ENCODE data around the gene TP73. TPM values are rescaled to one million over a fixed set of nuclear protein-coding genes. Genes with fewer than 3 reads are reported as not detected.

The TP73 gene
- total RNA-seq, 6 experiments from 2014 or later = 0.05 to 2.3 (median 0.32) TPM

- Histone ChIP-seq H3K27me3 (no peaks in the 10 kb centered on the region), H3K36me3 (no peaks in the 10 kb centered on the region), H3K4me3 (no peak overlapping the region), H3K4me1 (no peaks in the 10 kb centered on the region), H3K27ac (no peak overlapping the region), H3K9me3 (no peaks in the 10 kb centered on the region)
- TF ChIP-seq CTCF (IDR thresholded peaks at IDR 0.05) = no peak
- TF ChIP-seq POLR2A (IDR thresholded peaks at IDR 0.05) = no peak
- intact Hi-C loops (cut with DNase I) = no loop called here
- WGBS (ENCODE audit: insufficient coverage, low coverage, low lambda C conversion rate, missing lambda C conversion rate) = no CpG with 5 or more reads among the region's 19 CpGs
- no peak for DNase-seq
- ATAC-seq = no peak
These were observed 56.5 kb downstream of the TP73 start for GRCh38 chr1:3708791-3709190.

GRCh38 chr1:3710251-3710650 is 57.9 kb downstream of the TP73 start:
- ATAC-seq = no peak
- no peaks in the 10 kb centered on the region for H3K9me3 ChIP-seq
- H3K27ac ChIP-seq = no peak overlapping the region
- no peak for DNase-seq
- H3K4me3 ChIP-seq = no peak overlapping the region
- H3K4me1 ChIP-seq = no peaks in the 10 kb centered on the region
- no CpG with 5 or more reads among the region's 15 CpGs for WGBS (ENCODE audit: insufficient coverage, low coverage, low lambda C conversion rate, missing lambda C conversion rate)
- no peaks in the 10 kb centered on the region for H3K36me3 ChIP-seq
- no peaks in the 10 kb centered on the region for H3K27me3 ChIP-seq
- TF ChIP-seq POLR2A (IDR thresholded peaks at IDR 0.05) = no peak
- no peak for TF ChIP-seq CTCF (IDR thresholded peaks at IDR 0.05)
- intact Hi-C loops (cut with DNase I) = no loop called here

- ATAC-seq = no peak
- DNase-seq = no peak
- no peak for TF ChIP-seq POLR2A (IDR thresholded peaks at IDR 0.05)
- TF ChIP-seq CTCF (IDR thresholded peaks at IDR 0.05) = no peak
- Histone ChIP-seq H3K27me3 (no peaks in the 10 kb centered on the region), H3K4me3 (no peak overlapping the region), H3K27ac (no peak overlapping the region), H3K36me3 (no peaks in the 10 kb centered on the region), H3K4me1 (no peaks in the 10 kb centered on the region), H3K9me3 (no peaks in the 10 kb centered on the region)
- intact Hi-C loops (cut with DNase I) = no loop called here
- WGBS (ENCODE audit: insufficient coverage, low coverage, low lambda C conversion rate, missing lambda C conversion rate) = 80% methylated on average over 2 of the region's 11 CpGs
These were observed 59.1 kb downstream of the TP73 start for GRCh38 chr1:3711381-3711779.

- Histone ChIP-seq H3K4me3 (no peak overlapping the region), H3K27me3 (no peaks in the 10 kb centered on the region), H3K9me3 (no peaks in the 10 kb centered on the region), H3K36me3 (no peaks in the 10 kb centered on the region), H3K4me1 (no peaks in the 10 kb centered on the region), H3K27ac (no peak overlapping the region)
- 79% methylated on average over 7 of the region's 24 CpGs for WGBS (ENCODE audit: insufficient coverage, low coverage, low lambda C conversion rate, missing lambda C conversion rate)
- intact Hi-C loops (cut with DNase I) = no loop called here
- ATAC-seq (no peak), DNase-seq (no peak)
- no peak for TF ChIP-seq POLR2A (IDR thresholded peaks at IDR 0.05)
- TF ChIP-seq CTCF (IDR thresholded peaks at IDR 0.05) = no peak
These were observed 59.6 kb downstream of the TP73 start for GRCh38 chr1:3711780-3712451.

Measured in right lobe of liver (tissue), 6 donors.